Right forelimb (tissue), 1 donor: Measurements from ENCODE around the gene MYH11.

Source experiments
- DNase-seq: peaks from one replicate; pipeline ENCODE4 v3.0.0-alpha.2; 2018

The MYH11 gene

GRCh38 chr16:15654591-15654990 lies 202.2 kb downstream of the MYH11 start:
- DNase-seq, result no peak

GRCh38 chr16:15653227-15653626 lies 203.6 kb downstream of the MYH11 start:
- DNase-seq, result no peak
